Effector memory CD4-positive, alpha-beta T cell (primary cell): ENCODE results near the gene FAM114A1.

ENCODE experiments used
- DNase-seq, 3 donors: peaks; one replicate each; pipeline ENCODE4 v3.0.0-alpha.2; 2020
- H3K27ac ChIP-seq: 2 replicates; pipeline ENCODE4 v1.7.0; 2013; ENCODE audit warnings: mild to moderate bottlenecking, low read length, moderate library complexity; ENCODE audit not compliant: insufficient read depth, poor library complexity, severe bottlenecking
- H3K27me3 ChIP-seq: replicated peaks from 2 replicates; pipeline ENCODE4 v1.7.0; 2013; ENCODE audit warnings: mild to moderate bottlenecking, low read length; ENCODE audit not compliant: insufficient read depth, control insufficient read depth, poor library complexity, severe bottlenecking
- H3K36me3 ChIP-seq: 2 replicates; pipeline ENCODE4 v1.7.0; 2013; ENCODE audit warnings: mild to moderate bottlenecking, low read length, moderate library complexity; ENCODE audit not compliant: control insufficient read depth, insufficient read depth
- H3K4me1 ChIP-seq: 2 replicates; pipeline ENCODE4 v1.7.0; 2013; ENCODE audit warnings: low read length, mild to moderate bottlenecking; ENCODE audit not compliant: control insufficient read depth, insufficient read depth, poor library complexity, severe bottlenecking
- H3K4me3 ChIP-seq: 2 replicates; pipeline ENCODE4 v1.7.0; 2013; ENCODE audit warnings: low read length, low read depth, mild to moderate bottlenecking; ENCODE audit not compliant: insufficient read depth, poor library complexity, severe bottlenecking
- H3K9me3 ChIP-seq: 2 replicates; pipeline ENCODE4 v1.7.0; 2013; ENCODE audit warnings: mild to moderate bottlenecking, low read length, moderate library complexity; ENCODE audit not compliant: control insufficient read depth

The FAM114A1 gene

DNA sequence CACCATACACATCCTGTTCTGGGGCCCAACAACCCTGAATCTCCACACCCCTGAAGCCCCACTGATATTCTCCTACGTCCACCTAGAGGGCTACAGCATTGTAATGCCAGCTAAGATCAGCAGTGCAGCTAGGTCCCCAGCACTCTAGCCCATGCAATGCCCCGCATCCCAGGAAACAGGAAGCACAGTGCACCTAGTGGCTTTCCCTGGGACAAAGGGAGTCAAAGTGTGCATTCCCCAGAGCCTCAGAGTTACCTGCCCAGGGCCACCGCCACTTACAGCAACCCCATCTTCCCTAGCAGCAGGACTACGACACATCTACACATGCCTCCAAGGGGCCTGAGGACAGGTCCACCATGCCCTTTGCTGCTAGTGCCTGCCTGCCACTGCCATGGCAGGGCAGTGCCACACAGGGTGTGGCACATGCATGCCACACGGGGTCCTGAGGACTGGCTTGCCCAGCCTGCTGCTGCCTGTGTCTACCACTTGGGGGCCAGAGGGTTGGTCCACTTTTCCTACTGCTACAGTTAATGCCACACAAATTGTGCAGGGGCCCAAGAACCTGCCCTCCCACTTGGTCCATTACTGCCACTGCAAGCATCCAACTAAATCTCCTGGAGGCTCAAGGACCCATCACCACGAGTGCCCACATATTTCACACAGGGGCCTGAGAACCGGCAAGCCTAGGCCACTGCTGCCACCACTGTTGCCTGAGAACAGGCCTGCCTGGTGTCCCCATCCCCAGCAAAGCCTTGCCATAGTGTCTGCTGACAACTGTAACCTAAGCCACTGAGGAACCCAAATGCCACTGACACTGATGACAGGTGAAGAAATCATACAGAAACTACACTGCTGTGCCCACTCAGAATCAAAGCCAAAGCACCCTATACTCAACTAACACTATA is 34.7 kb upstream of the FAM114A1 start:
- Histone ChIP-seq H3K27ac (no peak overlapping the region), H3K27me3 (no peaks in the 10 kb centered on the region), H3K9me3 (no peaks in the 10 kb centered on the region), H3K36me3 (no peaks in the 10 kb centered on the region), H3K4me3 (no peak overlapping the region), H3K4me1 (no peaks in the 10 kb centered on the region)
- DNase-seq: no peak

DNA sequence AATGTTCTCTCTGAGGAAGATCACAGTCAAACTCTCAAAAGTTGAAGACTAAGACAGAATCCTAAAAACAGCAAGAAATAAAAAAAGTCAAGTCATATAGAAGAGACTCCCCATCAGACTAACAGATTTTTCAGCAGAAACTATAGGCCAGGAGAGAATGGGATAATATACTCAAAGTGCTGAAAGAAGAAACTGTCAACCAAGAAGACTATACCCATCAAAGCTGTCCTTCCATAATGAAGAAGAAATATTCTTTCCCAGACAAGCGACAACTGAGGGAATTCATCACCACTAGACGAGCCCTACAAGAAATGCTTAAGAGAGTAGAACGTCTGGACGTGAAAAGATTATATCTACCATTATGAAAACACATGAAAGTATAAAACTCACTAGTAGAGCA is 33.0 kb upstream of the FAM114A1 start:
- Histone ChIP-seq H3K36me3 (no peaks in the 10 kb centered on the region), H3K4me3 (no peak overlapping the region), H3K4me1 (no peaks in the 10 kb centered on the region), H3K27me3 (no peaks in the 10 kb centered on the region), H3K9me3 (no peaks in the 10 kb centered on the region), H3K27ac (no peak overlapping the region)
- DNase-seq: no peak

DNA sequence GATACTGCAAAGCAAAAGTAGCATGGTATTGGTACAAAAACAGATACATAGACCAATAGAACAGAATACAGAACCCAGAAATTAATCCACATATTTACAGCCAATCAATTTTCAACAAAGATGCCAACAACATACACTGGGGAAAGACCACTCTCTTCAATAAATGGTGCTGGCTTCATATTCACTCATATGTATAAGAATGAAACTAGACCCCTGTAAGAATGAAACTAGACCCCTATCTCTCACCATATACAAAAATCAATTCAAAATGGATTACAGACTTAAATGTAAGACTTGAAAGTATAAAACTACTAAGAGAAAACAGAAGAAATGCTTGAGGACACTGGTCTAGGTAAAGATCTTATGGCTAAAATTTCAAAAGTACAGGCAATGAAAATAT is 30.3 kb upstream of the FAM114A1 start:
- H3K27ac ChIP-seq: no peak overlapping the region
- H3K4me3 ChIP-seq: no peak overlapping the region
- no peaks in the 10 kb centered on the region for H3K27me3 ChIP-seq
- no peaks in the 10 kb centered on the region for H3K4me1 ChIP-seq
- H3K36me3 ChIP-seq: no peaks in the 10 kb centered on the region
- DNase-seq: no peak
- no peaks in the 10 kb centered on the region for H3K9me3 ChIP-seq

DNA sequence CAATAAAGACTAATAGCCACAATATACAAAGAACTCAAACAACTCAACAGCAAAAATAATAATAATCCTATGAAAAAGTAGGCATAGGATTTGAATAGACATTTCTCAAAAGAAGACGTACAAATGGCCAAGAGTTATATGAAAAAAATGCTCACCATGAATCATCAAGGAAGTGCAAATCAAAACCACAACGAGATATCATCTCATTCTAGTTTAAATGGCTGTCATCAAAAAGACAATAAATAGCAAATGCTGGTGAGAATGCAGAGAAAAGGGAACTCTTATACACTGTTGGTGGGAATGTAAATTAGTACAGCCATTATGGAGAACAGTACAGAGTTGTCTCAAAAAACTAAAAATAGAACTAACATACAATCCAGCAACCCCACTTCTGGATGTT is 29.8 kb upstream of the FAM114A1 start:
- no peak overlapping the region for H3K27ac ChIP-seq
- DNase-seq: no peak

GRCh38 chr4:38842994-38843393 is 24.6 kb upstream of the FAM114A1 start:
- no peak overlapping the region for H3K27ac ChIP-seq
- no peaks in the 10 kb centered on the region for H3K9me3 ChIP-seq
- no peaks in the 10 kb centered on the region for H3K27me3 ChIP-seq
- H3K4me1 ChIP-seq: no peaks in the 10 kb centered on the region
- no peak for DNase-seq
- no peaks in the 10 kb centered on the region for H3K36me3 ChIP-seq
- H3K4me3 ChIP-seq: no peak overlapping the region

More for the DNA sequence above, 29.8 kb upstream of the FAM114A1 start:
- Histone ChIP-seq H3K9me3 (no peaks in the 10 kb centered on the region), H3K4me3 (no peak overlapping the region), H3K4me1 (no peaks in the 10 kb centered on the region), H3K36me3 (no peaks in the 10 kb centered on the region), H3K27me3 (no peaks in the 10 kb centered on the region)

DNA sequence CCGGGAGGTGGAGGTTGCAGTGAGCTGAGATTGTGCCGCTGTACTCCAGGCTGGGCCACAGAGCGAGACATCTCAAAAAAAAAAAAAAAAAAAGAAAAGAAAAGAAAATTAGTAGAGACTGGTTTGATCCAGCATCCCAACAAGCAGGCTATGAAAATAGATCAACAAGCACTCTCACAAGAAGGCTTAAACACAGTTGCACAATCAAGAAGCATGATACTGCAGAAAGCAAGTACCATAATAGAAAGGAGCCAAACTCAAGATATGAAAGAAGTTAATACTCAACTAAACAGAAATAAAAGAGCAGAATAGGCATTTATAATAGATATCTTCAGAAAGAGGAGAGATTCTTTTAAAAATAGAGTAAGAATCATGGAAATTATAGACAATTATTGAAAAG is 21.6 kb upstream of the FAM114A1 start:
- Histone ChIP-seq H3K27ac (no peak overlapping the region), H3K4me1 (no peaks in the 10 kb centered on the region), H3K27me3 (no peaks in the 10 kb centered on the region), H3K4me3 (no peak overlapping the region), H3K9me3 (no peaks in the 10 kb centered on the region), H3K36me3 (no peaks in the 10 kb centered on the region)
- no peak for DNase-seq

GRCh38 chr4:38855466-38855865 is 12.1 kb upstream of the FAM114A1 start:
- Histone ChIP-seq H3K4me3 (no peak overlapping the region), H3K27me3 (no peaks in the 10 kb centered on the region), H3K27ac (no peak overlapping the region), H3K9me3 (no peaks in the 10 kb centered on the region), H3K36me3 (no peaks in the 10 kb centered on the region), H3K4me1 (peaks cover 7% of the 10 kb centered on the region)
- DNase-seq: no peak

DNA sequence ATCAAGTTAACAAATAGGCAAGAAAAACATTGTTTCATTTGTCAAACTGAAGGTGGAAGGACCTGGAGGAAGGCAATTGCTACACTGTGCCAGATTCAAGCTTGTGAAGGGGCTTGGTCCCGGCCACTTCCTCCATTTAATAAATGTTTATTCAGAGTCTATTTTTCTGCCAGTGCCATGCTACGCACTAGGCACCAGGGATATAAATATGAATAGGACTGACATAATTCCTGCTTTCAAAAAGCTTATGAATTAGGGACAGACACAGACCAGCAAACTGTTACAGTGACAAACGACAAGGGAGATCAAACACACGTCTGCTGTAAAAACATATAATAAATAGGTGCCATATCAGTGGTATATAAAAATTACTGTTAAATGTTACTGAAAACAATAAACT is 11.6 kb upstream of the FAM114A1 start:
- DNase-seq: no peak
- peak overlapping the region; percentile 9 for H3K27ac ChIP-seq
- no peaks in the 10 kb centered on the region for H3K9me3 ChIP-seq
- H3K4me3 ChIP-seq: peak overlapping the region; percentile 22
- no peaks in the 10 kb centered on the region for H3K27me3 ChIP-seq
- H3K36me3 ChIP-seq: no peaks in the 10 kb centered on the region
- peaks cover 7% of the 10 kb centered on the region for H3K4me1 ChIP-seq

GRCh38 chr4:38856524-38857337 is 10.9 kb upstream of the FAM114A1 start, which contains the start of gene TLR6:
TLR6 (minus strand) TSS chr4:38856817; CDS start chr4:38829473, 27,344 bp downstream.
- Histone ChIP-seq H3K4me1 (peaks cover 7% of the 10 kb centered on the region), H3K4me3 (peak within 1 kb of the TSS; percentile 22), H3K36me3 (no peaks in the 10 kb centered on the region), H3K27me3 (no peaks in the 10 kb centered on the region), H3K27ac (peak within 1 kb of the TSS; percentile 9), H3K9me3 (no peaks in the 10 kb centered on the region)
- peak in 2 of 3 donors; percentile 23 to 46 for DNase-seq
